GM18907 (cell line): ENCODE results near the gene UROS.
A peak's percentile ranks its signal among the peaks of the same experiment; 100 is the strongest.

Source experiments
- ATAC-seq: cut with Tn5 transposase; IDR thresholded peaks from one replicate; pipeline ENCODE4 v1.9.1; 2021; ENCODE audit warnings: mild to moderate bottlenecking, moderate library complexity; ENCODE audit not compliant: unreplicated experiment

Gene UROS

DNA sequence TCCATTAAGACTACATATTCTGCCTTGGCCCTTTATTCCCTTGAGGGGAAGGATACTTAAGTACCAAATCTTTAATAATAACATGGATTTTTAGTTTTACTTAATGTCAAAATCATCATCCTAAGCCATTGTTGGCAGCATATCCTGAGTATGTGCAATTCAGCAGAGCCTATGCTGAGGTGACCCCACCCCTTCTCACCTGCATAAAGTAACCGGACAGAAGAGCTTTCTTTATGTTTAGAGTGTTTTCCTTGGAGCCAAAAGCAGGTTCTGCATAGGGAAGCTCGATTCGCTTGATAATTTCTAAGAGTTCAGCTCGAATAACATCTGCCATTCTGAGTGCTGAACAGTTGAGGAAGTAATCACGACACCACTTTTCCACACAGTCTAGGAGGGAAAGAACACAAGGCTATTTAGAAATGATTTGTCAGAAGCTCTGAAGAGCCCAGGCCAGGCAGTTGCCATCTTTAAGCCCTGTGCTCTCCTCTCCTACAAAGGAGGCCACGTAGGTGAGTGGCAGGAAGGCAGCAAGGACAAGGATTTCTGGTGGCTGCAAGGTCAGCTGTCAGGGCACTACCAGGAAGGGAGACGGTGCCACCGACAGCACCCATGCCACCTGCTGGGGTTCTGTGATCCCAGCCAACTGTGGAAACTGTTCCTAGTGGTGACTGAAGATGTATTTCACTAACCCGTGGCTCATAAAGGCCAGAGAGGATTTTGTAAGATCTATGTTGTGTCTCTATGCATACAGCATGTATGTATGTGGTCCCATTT lies 15.9 kb upstream of the UROS start:
- no peak for ATAC-seq

DNA sequence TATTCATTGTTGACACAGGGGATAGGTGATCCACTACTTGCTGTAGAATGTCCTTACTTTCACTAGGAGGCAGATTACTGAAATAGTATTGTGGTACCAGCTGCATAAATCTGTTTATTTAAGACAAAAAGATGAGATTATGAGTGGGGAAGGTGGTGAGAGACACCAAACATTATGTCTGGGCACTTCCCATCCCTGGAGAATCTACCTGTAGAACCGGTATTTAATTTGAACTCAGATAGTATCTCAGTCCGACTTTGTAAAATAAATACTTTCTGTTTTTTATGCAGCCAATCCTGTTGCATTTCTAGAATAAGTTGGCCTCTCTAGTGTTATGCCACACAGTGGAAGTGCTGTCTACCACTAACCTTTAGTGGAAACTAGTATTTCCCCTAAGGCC lies 13.7 kb upstream of the UROS start:
- no peak for ATAC-seq

DNA sequence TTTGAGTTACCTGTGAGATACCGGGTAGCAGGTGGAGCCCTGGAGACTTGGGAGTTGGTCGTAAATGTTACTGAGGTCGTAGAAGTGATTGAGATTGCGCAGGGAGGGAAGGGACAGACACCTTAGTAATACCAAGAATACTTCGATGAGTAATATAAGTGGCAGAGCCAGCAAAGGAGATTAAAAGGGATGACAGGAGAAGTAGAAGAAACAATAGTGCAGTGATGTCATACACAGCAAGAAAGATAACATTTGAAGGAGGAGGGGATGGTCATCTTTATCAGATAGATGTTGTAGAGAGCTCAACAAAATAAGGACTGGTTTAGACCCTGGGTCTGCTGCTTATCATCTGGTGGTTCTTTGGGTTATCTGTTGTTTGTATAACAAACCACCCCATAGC lies 5.3 kb upstream of the UROS start:
- ATAC-seq: no peak

DNA sequence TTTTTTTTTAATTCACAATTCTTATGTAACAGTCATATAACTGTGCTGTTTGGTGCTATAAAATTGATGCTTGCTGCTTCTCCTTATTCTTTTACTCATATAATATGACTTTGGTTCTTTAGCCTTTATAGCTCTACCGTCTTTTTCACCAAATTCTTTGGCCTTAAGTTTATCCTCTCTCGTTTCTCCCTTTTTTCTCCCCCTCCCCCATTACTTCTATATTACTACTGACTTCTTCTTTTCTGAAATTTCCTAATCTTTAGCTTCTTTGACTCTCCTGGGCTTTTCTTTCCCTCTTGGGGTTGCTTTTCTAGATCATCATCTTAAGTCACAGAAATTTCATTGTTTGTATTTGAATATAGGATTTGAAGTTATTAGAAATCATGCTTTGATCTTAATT lies 4.1 kb upstream of the UROS start:
- no peak for ATAC-seq

DNA sequence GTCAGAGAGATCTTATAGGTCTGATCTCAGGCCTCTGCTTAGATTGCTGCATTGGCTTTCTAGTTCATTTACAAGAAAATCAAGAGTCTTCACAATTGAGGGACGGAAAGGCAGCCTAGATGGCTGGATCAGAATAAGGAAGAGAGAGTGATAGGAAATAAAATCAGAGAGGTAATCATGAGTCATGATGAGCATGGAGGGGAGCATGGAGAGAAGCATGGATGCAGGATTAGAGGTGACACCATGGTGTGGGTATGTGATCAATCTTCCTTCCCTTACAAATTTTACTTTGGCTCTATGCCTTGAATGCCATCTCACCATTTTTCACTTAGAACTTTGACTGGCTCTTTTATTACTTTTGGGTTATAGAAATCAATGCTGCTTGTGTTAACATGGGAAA lies 1.7 kb upstream of the UROS start:
- ATAC-seq: no peak

DNA sequence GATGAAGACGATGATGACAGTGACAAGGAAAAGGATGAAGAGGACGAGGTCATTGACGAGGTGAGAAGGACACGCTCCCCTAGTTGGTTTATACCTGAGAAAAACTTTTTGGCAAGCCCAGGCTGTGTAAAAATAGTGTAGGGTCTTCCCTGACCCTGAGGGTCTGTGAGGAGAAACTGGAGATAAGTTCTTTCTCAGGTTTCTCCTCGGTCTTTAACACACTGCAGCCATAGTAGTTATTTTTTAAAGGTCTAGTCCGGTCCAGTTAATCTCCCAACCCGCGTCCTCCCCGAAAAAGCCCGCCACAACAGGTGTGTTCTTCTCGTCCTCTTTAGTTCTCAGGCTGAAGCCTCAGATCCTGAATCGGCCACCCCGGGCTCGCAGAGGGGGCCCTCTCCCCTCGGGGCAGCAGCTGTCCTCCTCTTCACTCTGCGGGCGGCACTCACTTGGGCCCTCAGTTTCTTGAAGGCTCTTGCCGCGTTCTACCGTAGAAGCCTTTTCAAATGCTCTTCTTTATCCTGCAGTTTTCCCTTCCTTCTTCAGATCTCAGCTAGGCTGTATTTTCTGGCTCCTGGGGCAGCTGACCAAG lies 699 bp upstream of the UROS start:
- ATAC-seq: peak; percentile 2

DNA sequence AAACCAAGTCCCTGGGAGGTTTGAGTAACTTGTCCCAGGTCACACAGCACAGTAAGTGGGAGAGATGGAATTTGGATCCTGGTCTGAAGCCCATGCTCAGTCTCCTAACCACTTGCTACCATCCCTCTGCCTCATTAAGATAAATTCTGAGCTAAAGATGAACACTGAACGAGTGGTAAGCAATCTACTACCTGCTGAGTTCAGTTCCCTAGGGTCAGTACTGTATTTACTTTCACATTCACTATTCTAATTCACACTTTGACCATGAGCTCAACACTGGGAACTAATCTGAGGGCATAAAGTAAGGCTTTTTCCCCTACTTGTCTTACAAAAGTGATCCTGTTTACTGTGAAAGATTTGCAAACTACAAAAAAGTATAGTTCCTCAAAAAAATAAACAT lies 2.4 kb downstream of the UROS start:
- peak; percentile 54 for ATAC-seq

DNA sequence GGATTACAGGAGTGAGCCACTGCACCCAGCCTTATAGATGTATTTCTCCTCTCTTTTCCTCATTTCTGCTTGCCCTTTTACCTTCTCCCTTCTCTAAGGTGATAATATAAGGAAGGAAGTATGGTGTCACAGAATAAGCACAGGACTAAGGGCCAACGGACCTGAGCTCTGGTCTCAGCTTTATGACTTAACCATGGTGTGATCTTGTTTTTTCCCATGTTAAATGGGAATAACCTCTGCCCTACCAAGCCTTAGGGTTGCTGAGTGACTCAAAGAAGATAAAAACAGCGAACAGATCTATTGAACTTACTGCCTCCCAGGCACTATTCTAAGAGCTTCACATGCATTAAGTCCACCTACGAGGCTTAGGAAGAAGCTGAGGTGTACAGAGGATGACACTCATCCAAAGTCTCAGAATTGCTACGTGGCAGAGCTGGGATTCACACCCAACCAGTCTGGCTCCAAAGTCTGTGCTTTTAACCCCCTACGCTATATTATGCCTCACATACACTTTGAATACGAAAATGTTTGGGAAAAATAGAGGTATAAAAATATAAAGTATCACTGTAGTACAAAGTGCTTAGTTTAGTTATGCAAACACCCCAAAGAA lies 5.6 kb downstream of the UROS start:
- ATAC-seq: no peak

DNA sequence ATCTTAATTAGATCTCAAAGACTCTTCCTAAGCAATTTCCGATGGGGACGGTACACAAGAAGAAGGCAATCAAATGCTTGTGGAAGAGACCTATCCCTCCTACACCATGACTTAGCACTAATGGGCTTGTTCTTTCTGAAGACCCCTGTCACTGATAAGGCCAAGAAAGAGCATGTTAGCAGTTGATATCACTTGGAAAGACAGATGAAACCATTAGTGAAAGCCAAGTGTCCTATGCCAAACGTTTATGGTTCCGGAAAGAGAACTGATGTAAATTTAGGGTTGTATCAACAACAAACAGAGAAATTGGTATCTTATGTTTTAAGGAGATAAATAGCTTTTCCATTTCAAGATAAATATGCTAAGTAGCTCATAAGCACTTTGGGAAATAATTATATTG lies 6.5 kb downstream of the UROS start:
- no peak for ATAC-seq

DNA sequence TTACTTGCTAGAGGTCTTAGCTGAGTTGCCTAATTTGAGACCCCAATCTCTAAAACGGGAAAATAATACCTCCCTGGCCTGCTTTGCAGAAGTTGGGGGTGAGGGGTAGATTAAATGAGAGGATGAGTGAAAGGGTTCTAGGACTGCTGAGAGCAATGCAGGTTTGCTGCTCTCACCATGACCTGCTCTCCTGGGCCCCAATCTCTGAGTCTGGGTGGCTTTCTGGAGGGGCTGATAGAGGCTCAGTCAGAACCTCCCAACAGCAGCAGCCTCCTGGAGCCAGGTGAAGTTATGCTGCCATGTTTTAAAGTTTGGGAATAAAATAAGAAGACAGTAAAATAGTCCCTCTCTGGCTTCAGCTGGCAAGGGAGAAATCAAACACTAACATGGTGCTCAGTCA lies 7.3 kb downstream of the UROS start:
- no peak for ATAC-seq

DNA sequence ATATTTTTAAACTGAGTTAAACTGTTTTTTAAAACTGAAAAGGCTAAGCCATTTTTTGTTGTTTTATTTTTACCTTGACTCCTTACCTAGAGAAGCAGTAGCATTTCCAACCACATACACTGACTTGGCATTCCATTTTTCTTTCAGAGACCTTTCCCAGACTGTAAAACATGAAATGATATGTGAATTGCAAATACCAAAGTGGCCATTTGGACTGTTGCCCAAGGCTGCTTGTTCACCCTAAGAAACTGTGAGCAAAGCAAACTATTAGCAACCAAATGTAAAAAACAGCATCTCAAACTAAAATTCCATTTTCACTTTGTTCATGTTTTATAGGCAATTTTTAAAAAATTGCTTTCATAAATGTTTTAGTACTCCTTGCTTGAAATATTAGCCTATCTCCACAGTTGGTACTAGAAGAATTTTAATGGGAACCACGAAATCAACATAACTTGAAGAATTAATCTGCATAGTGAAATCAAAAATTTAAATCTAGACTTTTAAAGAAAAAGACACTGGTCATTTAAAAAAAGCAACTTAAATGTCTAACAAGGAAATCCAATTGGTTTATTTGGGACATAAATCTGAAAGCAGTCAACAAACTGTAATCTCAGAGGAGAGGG lies 10.8 kb downstream of the UROS start:
- no peak for ATAC-seq

DNA sequence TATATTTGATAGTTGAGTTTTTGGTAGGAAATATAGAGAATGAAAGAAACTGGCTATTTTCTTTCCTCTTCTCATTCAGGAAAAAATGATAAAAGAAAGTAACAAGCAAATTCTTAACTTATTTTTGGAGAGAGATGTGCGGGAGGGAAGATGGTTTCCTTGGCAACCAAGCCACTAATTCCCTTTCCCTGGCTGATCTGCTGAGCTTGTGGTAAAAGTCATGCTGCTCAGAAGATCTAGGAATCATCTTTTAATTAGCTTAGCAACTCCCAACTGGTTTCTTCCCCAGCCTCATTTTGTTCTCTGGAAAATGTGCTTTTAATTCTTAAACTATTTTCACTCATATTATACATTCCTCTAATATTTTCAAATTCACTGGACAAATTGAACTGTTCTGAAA lies 11.8 kb downstream of the UROS start:
- ATAC-seq: no peak

DNA sequence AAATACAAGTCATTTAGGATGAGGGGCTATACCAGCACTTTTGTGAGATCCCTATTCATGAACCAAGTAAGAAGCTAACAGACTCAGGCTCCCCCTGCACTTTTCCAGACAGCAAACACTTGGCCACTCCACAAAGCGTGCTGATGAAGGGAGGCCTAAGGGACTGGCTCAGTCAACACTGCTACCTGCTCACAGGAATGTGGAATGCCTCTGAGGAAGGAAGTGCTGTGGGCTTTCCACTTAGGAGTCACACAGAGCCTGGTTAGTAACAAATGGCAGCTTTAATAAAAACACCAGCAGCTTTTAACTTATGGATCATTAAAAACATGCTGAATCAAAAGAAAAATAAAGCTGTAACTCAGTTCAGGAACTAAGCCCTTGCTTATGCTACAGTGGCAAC lies 15.0 kb downstream of the UROS start:
- ATAC-seq: no peak

DNA sequence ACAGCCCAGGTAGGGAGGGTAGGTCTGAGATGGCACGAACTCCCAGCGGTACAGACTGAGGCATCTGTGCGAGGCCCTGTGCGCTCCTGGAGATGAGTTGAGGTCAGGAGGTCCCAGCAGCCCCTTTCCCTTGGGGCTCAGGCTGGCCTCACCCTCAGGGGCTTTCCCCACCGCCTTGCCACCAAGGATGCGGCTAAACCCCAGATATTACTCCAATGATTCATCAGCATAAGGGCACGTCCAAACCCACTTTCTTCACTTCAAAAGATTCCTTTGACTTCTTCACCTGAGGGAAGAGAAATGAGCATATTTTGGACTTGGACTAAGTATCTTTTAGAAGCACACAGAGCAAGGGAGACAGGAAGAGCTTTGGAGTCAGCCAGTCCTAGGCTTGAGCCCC lies 20.3 kb downstream of the UROS start:
- no peak for ATAC-seq

DNA sequence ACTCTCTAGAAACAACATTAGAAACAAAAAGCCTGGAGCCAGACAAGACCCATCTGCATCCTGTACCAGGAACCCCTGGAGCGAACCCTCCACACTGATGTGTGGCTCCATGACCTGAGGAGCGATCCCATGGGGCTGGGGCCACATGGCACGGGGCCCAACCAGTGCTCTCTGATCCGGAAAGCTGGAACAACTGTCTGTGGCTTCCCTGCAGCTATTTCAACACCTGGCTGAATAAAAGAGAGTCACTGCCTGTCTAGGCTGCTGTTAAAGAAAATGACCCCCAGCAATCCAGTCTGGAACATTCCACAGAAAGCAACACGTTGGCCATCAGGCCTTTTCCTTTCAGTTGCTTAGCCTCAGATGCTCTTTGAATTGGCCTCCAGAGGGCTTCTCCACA lies 20.9 kb downstream of the UROS start:
- ATAC-seq: no peak

DNA sequence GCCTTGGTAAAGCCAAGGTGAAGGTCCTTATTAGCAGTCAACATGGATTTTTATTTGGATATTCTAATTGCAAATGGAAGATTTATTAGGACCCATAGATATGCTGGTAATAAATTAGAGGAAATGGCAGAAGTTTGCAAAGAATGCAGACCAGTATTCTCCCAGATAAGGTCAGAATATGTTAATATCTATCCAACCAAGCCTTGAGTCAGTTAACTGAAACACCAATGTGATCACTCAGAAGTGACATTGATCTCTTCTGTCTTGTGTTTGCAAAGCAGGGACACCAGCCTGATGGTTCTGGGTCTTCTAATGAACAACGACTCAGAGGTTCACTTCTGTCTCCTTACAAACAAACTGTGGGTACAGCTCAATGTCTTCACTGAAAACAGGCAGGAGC lies 21.5 kb downstream of the UROS start:
- ATAC-seq: no peak

DNA sequence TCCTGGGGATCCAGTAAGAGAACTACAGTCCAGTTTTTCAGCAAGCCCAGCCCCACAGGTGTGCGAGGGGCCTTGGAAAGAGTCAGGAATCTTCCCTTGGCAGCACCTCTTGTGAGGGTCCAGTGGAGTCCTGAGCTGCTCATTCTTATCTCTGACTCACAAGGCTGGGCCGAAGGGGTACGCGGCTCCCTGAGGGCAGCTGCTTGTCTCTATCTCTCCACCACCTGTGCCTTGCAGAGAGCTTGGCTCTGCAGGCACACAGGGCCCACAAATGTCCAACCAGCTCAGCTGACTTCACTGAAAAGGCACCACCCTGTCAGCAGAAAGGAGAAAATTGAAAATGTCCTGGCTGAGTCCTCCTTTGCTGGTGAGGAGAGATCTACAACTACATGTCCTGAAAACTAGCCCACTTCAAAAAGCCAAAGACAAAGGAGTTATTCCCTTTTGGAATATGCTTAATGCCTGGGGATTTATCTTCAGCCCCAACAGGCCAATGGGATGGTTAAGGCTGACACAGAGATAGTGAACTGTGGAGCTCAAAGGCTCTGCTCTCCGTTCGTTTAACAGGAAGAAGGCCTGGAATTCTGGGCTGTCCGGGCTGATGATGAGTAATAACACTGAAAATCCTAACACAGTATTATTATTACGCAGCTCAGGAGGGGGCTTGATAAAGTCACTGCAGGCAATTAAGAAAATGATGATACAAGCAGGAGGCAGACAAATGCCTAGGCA lies 23.4 kb downstream of the UROS start:
- no peak for ATAC-seq

DNA sequence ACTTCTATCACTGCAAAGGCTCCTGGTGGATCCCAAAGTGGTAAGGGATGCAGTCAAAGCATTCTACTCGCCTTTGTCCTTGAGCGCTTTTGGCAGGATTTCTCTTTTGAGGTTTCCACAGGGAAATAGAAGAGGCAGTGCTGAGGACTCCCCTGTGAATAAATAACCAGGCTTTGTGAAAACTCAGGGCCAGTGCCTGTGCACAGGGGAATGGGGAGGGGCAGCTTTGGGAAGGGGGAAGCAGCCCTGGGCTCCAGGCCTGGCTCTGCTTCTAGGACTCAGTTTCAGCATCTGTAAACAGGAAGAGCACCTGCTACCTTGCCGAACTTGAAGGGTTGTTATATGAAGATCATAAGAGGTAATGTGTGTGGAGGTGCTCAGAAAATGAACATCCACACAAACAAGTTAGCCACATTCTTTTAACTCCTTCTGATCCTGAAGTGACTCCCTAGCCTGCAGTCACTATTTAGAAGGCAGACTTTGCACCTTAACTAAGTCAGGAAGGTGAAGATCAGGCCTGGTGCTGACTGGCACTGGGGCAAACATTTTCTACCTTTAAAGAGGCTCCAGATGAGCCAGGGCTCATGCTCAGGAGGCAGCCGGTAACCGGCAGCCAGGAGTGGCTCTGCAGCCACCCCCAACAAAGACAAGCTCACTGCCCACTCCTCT lies 24.9 kb downstream of the UROS start:
- ATAC-seq: no peak

DNA sequence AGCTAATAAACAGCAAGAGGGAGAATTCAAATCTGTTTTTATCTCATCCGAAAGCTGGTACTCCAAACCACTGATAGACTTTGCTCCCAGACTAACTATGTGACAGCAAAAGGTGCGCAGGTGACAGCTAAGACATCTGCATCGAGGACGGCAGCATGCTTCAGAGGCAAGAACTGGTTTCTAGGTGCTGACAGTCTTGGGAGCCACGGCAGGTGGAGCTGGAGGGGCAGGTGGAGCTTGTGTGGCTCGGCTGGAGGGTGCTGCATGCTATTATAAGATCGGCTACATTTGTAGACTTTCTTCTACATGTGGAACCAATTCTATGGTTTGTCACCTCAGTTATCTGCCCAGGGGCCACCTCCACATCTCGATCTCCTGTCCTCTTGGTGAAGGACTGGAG lies 25.6 kb downstream of the UROS start:
- no peak for ATAC-seq

DNA sequence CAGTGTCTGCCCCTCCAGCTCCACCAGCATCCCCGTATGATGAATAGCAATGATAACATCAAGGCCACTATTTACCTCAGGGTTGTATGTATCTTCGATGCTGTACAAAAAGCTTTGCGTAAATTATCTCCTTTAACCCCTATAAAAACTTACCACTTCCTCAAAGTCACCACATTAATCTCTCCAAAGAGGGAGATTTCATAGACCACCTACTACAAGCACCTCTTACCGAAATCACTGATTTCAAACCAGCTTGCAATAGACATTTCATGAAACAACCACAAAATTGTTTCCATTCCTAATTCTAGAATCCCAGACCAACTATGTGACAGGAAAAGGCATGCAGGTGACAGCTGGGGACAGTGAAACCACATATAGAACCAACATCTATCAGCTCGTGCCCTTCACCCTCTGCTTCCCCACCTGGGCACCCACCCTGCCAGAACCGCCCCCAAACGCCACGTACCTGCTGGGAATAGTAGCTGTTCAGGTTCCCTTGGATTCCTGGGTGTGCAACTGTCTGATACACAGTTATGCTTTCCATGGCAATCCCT lies 27.3 kb downstream of the UROS start:
- ATAC-seq: no peak

DNA sequence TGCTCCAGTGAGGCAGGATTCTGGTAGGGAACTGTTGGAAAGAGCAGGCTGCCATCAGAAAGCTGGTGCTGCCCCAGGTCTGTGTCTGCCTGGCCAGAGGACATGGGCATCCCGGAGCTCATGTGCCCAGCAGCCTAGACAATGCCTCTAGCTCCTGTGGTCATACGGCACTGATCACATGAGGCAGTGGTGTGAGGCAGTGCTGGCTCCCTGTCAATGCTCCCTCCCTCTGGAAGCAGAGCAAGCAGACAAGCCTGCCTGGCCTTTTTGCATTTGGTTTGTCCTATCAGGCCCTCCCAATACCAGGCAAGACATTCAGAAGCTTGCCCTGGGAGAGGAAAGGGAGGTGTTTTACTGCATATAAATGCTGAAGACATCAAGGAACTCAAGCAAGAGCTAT lies 27.9 kb downstream of the UROS start:
- ATAC-seq: no peak
